ENCODE data around the gene IQCM.

The IQCM gene

GRCh38 chr4:149718500-149718899 lies 97.1 kb downstream of the IQCM start:
- no peak overlapping the region for H3K4me3 ChIP-seq (ENCODE audit: low read depth, low read length)
- no peak for DNase-seq (ENCODE audit: low read depth)
- no peak for TF ChIP-seq CTCF (IDR thresholded peaks at IDR 0.05; ENCODE audit: low read depth, low read length, missing control alignments)

GRCh38 chr4:149716728-149717127 lies 98.9 kb downstream of the IQCM start:
- TF ChIP-seq CTCF (IDR thresholded peaks at IDR 0.05; ENCODE audit: low read depth, low read length, missing control alignments): no peak
- DNase-seq (ENCODE audit: low read depth): no peak

GRCh38 chr4:149715822-149716585 lies 99.6 kb downstream of the IQCM start:
- H3K4me3 ChIP-seq (ENCODE audit: low read depth, low read length): no peak overlapping the region
- no peak for TF ChIP-seq CTCF (IDR thresholded peaks at IDR 0.05; ENCODE audit: low read depth, low read length, missing control alignments)
- no peak for DNase-seq (ENCODE audit: low read depth)

More at GRCh38 chr4:149716728-149717127, 98.9 kb downstream of the IQCM start:
- no peak overlapping the region for H3K4me3 ChIP-seq (ENCODE audit: low read depth, low read length)

GRCh38 chr4:149713031-149713430 lies 102.6 kb downstream of the IQCM start:
- DNase-seq (ENCODE audit: low read depth): no peak
- H3K4me3 ChIP-seq (ENCODE audit: low read depth, low read length): no peak overlapping the region
- TF ChIP-seq CTCF (IDR thresholded peaks at IDR 0.05; ENCODE audit: low read depth, low read length, missing control alignments): no peak

- H3K4me3 ChIP-seq (ENCODE audit: low read depth, low read length): no peak overlapping the region
- DNase-seq (ENCODE audit: low read depth): no peak
- no peak for TF ChIP-seq CTCF (IDR thresholded peaks at IDR 0.05; ENCODE audit: low read depth, low read length, missing control alignments)
Observed at GRCh38 chr4:149711593-149712365, 103.9 kb downstream of the IQCM start.

- TF ChIP-seq CTCF (IDR thresholded peaks at IDR 0.05; ENCODE audit: low read depth, low read length, missing control alignments): no peak
- no peak for DNase-seq (ENCODE audit: low read depth)
- H3K4me3 ChIP-seq (ENCODE audit: low read depth, low read length): no peak overlapping the region
Observed at GRCh38 chr4:149709640-149710039, 106.0 kb downstream of the IQCM start.
